WTC11 (cell line): ENCODE results near the gene DUOX1.
"Not testable (repeated sequence)": the region's sequence is repeated elsewhere in the genome, so short reads cannot be mapped to it uniquely, and the experiment has no call there.

ENCODE experiments used
- ATF2 ChIP-seq: sonication (generic); formaldehyde crosslinking; IDR thresholded peaks from 2 replicates; pipeline ENCODE4 v1.8.1; 2022; ENCODE audit warnings: low read depth, missing genetic modification reagents, borderline replicate concordance
- ATF6 ChIP-seq: sonication (generic); formaldehyde crosslinking; IDR thresholded peaks from 2 replicates; pipeline ENCODE4 v1.8.1; 2023; ENCODE audit warnings: mild to moderate bottlenecking, missing genetic modification reagents
- CBFB ChIP-seq: sonication (generic); formaldehyde crosslinking; IDR thresholded peaks from 2 replicates; pipeline ENCODE4 v1.8.1; 2022; ENCODE audit warnings: mild to moderate bottlenecking, low read depth, missing genetic modification reagents
- CTCF ChIP-seq: fragments of 200-600 bp; IDR thresholded peaks from 2 replicates; pipeline ENCODE4 v1.8.0; 2022; ENCODE audit warnings: antibody characterized with exemption
- E2F1 ChIP-seq: sonication (generic); formaldehyde crosslinking; IDR thresholded peaks from 2 replicates; pipeline ENCODE4 v1.8.0; 2022; ENCODE audit warnings: mild to moderate bottlenecking, missing genetic modification reagents
- ESRRA ChIP-seq: sonication (generic); formaldehyde crosslinking; IDR thresholded peaks from 2 replicates; pipeline ENCODE4 v1.8.1; 2022; ENCODE audit warnings: mild to moderate bottlenecking, missing genetic modification reagents, borderline replicate concordance
- JAZF1 ChIP-seq: fragments of 250-450 bp; sonication (Bioruptor Pico); IDR thresholded peaks from 2 replicates; pipeline ENCODE4 v1.9.0; 2021; ENCODE audit warnings: moderate library complexity, mild to moderate bottlenecking, inconsistent platforms
- MLX ChIP-seq: sonication (generic); formaldehyde crosslinking; IDR thresholded peaks from 2 replicates; pipeline ENCODE4 v1.8.1; 2023; ENCODE audit warnings: mild to moderate bottlenecking, missing genetic modification reagents, moderate library complexity
- MXD4 ChIP-seq: fragments of 250-450 bp; sonication (Bioruptor Pico); IDR thresholded peaks from 2 replicates; pipeline ENCODE4 v1.8.0; 2021; ENCODE audit warnings: mild to moderate bottlenecking, moderate library complexity, borderline replicate concordance
- SP1 ChIP-seq: sonication (generic); formaldehyde crosslinking; conservative IDR thresholded peaks from 2 replicates; pipeline ENCODE4 v1.8.1; 2022; ENCODE audit warnings: missing genetic modification reagents
- TEAD1 ChIP-seq: sonication (generic); formaldehyde crosslinking; IDR thresholded peaks from 2 replicates; pipeline ENCODE4 v1.8.0; 2022; ENCODE audit warnings: mild to moderate bottlenecking, missing genetic modification reagents
- USF2 ChIP-seq: sonication (generic); formaldehyde crosslinking; IDR thresholded peaks from 2 replicates; pipeline ENCODE4 v1.8.1; 2023; ENCODE audit warnings: mild to moderate bottlenecking, missing genetic modification reagents, moderate library complexity

- TF ChIP-seq SP1; MXD4 (CRISPR knock-in tag); USF2; CTCF; E2F1 (CRISPR knock-in tag); JAZF1 (CRISPR knock-in tag); ATF6 (CRISPR knock-in tag); ATF2 (CRISPR knock-in tag); CBFB (CRISPR knock-in tag); MLX (CRISPR knock-in tag); TEAD1 (CRISPR knock-in tag); ESRRA (CRISPR knock-in tag): not testable (repeated sequence)
These were observed 47.4 kb upstream of the DUOX1 start for GRCh38 chr15:45082412-45082811.
